H9 (cell line): Measurements from ENCODE around the gene UBE3C. TPM values are rescaled to one million over a fixed set of nuclear protein-coding genes. Genes with fewer than 3 reads are reported as not detected.

ENCODE experiments used
- DNase-seq: peaks from one replicate; pipeline ENCODE4 v3.0.0-alpha.2; 2017
- H2AFZ ChIP-seq: one replicate; pipeline ENCODE4 v1.6.1; 2013; ENCODE audit warnings: mild to moderate bottlenecking, low read length, control low read depth, moderate library complexity
- H2AK5ac ChIP-seq: 2 replicates; pipeline ENCODE4 v1.6.1; 2013; ENCODE audit warnings: low read length, control low read depth, mixed read lengths; ENCODE audit not compliant: insufficient read length
- H2BK120ac ChIP-seq: one replicate; pipeline ENCODE4 v1.6.1; 2013; ENCODE audit warnings: low read depth, mild to moderate bottlenecking, low read length, control low read depth, inconsistent platforms; ENCODE audit not compliant: poor library complexity, severe bottlenecking
- H2BK12ac ChIP-seq: 2 replicates; pipeline ENCODE4 v1.6.1; 2013; ENCODE audit warnings: low read length, control low read depth, mixed read lengths, low read depth; ENCODE audit not compliant: insufficient read length
- H2BK15ac ChIP-seq: 2 replicates; pipeline ENCODE4 v1.6.1; 2013; ENCODE audit warnings: low read depth, low read length, control low read depth
- H2BK20ac ChIP-seq: one replicate; pipeline ENCODE4 v1.6.1; 2013; ENCODE audit warnings: low read depth, mild to moderate bottlenecking, low read length, control low read depth, inconsistent platforms; ENCODE audit not compliant: poor library complexity, severe bottlenecking
- H2BK5ac ChIP-seq: 2 replicates; pipeline ENCODE4 v1.6.1; 2013; ENCODE audit warnings: low read length, control low read depth, mixed read lengths; ENCODE audit not compliant: insufficient read length
- H3K14ac ChIP-seq: 2 replicates; pipeline ENCODE4 v1.6.1; 2013; ENCODE audit warnings: low read length, control low read depth; ENCODE audit not compliant: insufficient read depth
- H3K18ac ChIP-seq: 2 replicates; pipeline ENCODE4 v1.6.1; 2013; ENCODE audit warnings: low read depth, mild to moderate bottlenecking, mixed read lengths, low read length, control low read depth; ENCODE audit not compliant: insufficient read length
- H3K23ac ChIP-seq: 2 replicates; pipeline ENCODE4 v1.6.1; 2013; ENCODE audit warnings: low read length, control low read depth, mixed read lengths, low read depth; ENCODE audit not compliant: insufficient read length
- H3K23me2 ChIP-seq: 2 replicates; pipeline ENCODE4 v1.6.1; 2013; ENCODE audit warnings: low read depth, mild to moderate bottlenecking, mixed read lengths, low read length, control low read depth; ENCODE audit not compliant: insufficient read length, poor library complexity, severe bottlenecking
- H3K27ac ChIP-seq: 2 replicates; pipeline ENCODE4 v1.5.1; 2013; ENCODE audit warnings: low read length, control low read depth, mixed read lengths, low read depth; ENCODE audit not compliant: insufficient read length
- H3K27me3 ChIP-seq: 2 replicates; pipeline ENCODE4 v1.6.1; 2013; ENCODE audit warnings: low read length, control low read depth, inconsistent platforms; ENCODE audit not compliant: insufficient read depth
- H3K4ac ChIP-seq: 2 replicates; pipeline ENCODE4 v1.6.1; 2013; ENCODE audit warnings: low read depth, mild to moderate bottlenecking, control low read depth, inconsistent platforms, low read length, moderate library complexity
- H3K4me1 ChIP-seq: 2 replicates; pipeline ENCODE4 v1.6.1; 2013; ENCODE audit warnings: low read length, control low read depth, inconsistent platforms; ENCODE audit not compliant: insufficient read depth
- H3K4me2 ChIP-seq: 2 replicates; pipeline ENCODE4 v1.6.1; 2013; ENCODE audit warnings: low read length, control low read depth, mixed read lengths; ENCODE audit not compliant: insufficient read length, insufficient read depth
- H3K56ac ChIP-seq: 2 replicates; pipeline ENCODE4 v1.6.1; 2013; ENCODE audit warnings: low read depth, mild to moderate bottlenecking, mixed read lengths, low read length, control low read depth; ENCODE audit not compliant: insufficient read length
- H3K79me1 ChIP-seq: 2 replicates; pipeline ENCODE4 v1.6.1; 2013; ENCODE audit warnings: low read depth, mild to moderate bottlenecking, moderate library complexity, low read length, control low read depth, inconsistent platforms; ENCODE audit not compliant: insufficient read depth, poor library complexity, severe bottlenecking
- H3K79me2 ChIP-seq: 2 replicates; pipeline ENCODE4 v1.6.1; 2013; ENCODE audit warnings: low read length, control low read depth, inconsistent platforms; ENCODE audit not compliant: insufficient read depth
- H3K9ac ChIP-seq: 2 replicates; pipeline ENCODE4 v1.6.1; 2013; ENCODE audit warnings: low read length, control low read depth, mixed read lengths; ENCODE audit not compliant: insufficient read length; ENCODE audit errors: extremely low read depth
- H3K9me3 ChIP-seq: one replicate; pipeline ENCODE4 v1.6.1; 2013; ENCODE audit warnings: low read depth, low read length, inconsistent platforms; ENCODE audit not compliant: control insufficient read depth
- H3T11ph ChIP-seq: one replicate; pipeline ENCODE4 v1.6.1; 2013; ENCODE audit warnings: mild to moderate bottlenecking, low read length, control low read depth, inconsistent platforms
- H4K20me1 ChIP-seq: one replicate; pipeline ENCODE4 v1.6.1; 2013; ENCODE audit not compliant: control insufficient read depth, insufficient read length, insufficient read depth
- H4K5ac ChIP-seq: 2 replicates; pipeline ENCODE4 v1.6.1; 2013; ENCODE audit warnings: low read depth, mild to moderate bottlenecking, mixed read lengths, low read length, control low read depth; ENCODE audit not compliant: insufficient read length
- H4K8ac ChIP-seq: replicated peaks from 2 replicates; pipeline ENCODE4 v1.6.1; 2013; ENCODE audit warnings: low read length, control low read depth, mixed read lengths, low read depth; ENCODE audit not compliant: insufficient read length
- H4K91ac ChIP-seq: 2 replicates; pipeline ENCODE4 v1.6.1; 2013; ENCODE audit warnings: low read depth, mild to moderate bottlenecking, moderate library complexity, mixed read lengths, low read length, control low read depth; ENCODE audit not compliant: insufficient read length
- H3K27ac Mint-ChIP-seq, 3 experiments: 2 replicates in 2 of 3; 3 replicates in 1 of 3; pipeline ENCODE4 v1.8.0; 2020 to 2021; ENCODE audit warnings: mixed read lengths in 3 of 3, mild to moderate bottlenecking in 1 of 3, moderate library complexity in 1 of 3
- H3K27me3 Mint-ChIP-seq: 2 replicates; pipeline ENCODE4 v1.8.0; 2021; ENCODE audit warnings: low read depth, mild to moderate bottlenecking, moderate library complexity, mixed read lengths
- H3K36me3 Mint-ChIP-seq, 3 experiments: 2 replicates in 2 of 3; 3 replicates in 1 of 3; pipeline ENCODE4 v1.8.0; 2020 to 2021; ENCODE audit warnings: low read depth in 3 of 3, mixed read lengths in 3 of 3; ENCODE audit not compliant: insufficient read depth in 1 of 3
- H3K4me1 Mint-ChIP-seq, 2 experiments: 2 replicates each; pipeline ENCODE4 v1.8.0; 2020; ENCODE audit warnings: mixed read lengths in 2 of 2
- H3K4me3 Mint-ChIP-seq, 2 experiments: 2 replicates in 1 of 2; 3 replicates in 1 of 2; pipeline ENCODE4 v1.8.0; 2020 to 2021; ENCODE audit warnings: mild to moderate bottlenecking in 2 of 2, mixed read lengths in 2 of 2, moderate library complexity in 1 of 2
- H3K9me3 Mint-ChIP-seq, 2 experiments: 2 replicates in 1 of 2; 3 replicates in 1 of 2; pipeline ENCODE4 v1.8.0; 2020; ENCODE audit warnings: mild to moderate bottlenecking in 2 of 2, mixed read lengths in 2 of 2, moderate library complexity in 1 of 2
- CTCF ChIP-seq: fragments of 200-600 bp; sonication (generic); conservative IDR thresholded peaks from 3 replicates; pipeline ENCODE4 v1.8.0; 2021; ENCODE audit warnings: antibody characterized with exemption, mild to moderate bottlenecking
- WGBS: extraction: QIAGEN DNeasy Blood & Tissue Kit; methylation state at CpG from one replicate; pipeline ENCODE4 v1.1.7; 2013; ENCODE audit warnings: missing lambda C conversion rate, low lambda C conversion rate, mixed read lengths; ENCODE audit not compliant: insufficient read length; ENCODE audit errors: extremely low coverage; 5-methylcytosine and 5-hydroxymethylcytosine counted together
- total RNA-seq: library from RNA; stranded (reverse); gene quantifications from 2 replicates; pipeline ENCODE4 v1.2.1, GENCODE V29; 2021

UBE3C gene
- total RNA-seq, 1 experiment from 2014 or later, result 63.3 TPM

DNA sequence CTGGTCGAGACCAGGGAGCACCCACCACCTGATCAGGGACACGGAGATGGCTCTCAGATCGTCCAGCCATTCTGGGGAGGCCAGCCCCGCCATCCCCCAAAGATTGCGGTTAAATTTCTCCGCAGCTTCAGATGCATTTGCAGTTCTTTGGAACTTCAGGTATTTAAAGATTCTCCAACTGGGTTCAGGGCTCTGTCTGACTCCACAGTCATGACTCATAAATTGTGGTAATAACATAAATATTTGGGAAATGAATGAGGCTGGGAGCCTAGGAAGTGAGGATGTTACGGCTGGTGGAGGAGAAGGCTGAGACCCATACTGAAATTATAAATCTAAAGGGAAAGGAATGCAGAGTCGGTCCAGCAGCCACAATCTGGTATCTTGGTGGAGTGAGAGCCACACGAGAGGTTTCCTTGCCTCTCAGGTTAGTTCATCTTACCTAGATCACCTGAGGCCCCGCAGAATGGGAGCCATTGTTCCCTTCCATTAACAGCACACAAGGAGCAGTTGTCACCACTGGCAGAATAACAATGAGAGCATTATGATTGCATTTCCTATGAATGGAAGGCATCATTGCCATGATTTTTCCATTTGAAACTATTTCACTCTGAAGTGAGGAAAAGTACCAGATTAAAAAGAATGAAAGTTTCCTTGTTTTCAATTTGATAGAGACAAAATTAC lies 171.4 kb downstream of the UBE3C start:
- Histone ChIP-seq H3K4me2 (peak overlapping the region; percentile 28), H3K79me1 (no peaks in the 10 kb centered on the region), H2BK20ac (no peak overlapping the region), H3K23ac (no peak overlapping the region), H3K14ac (peak overlapping the region; percentile 89), H3K23me2 (no peaks in the 10 kb centered on the region), H2BK5ac (peak overlapping the region; percentile 93), H4K20me1 (no peaks in the 10 kb centered on the region), H2AK5ac (peak overlapping the region; percentile 5), H4K8ac (no peak overlapping the region), H2AFZ (no peak overlapping the region), H3K4me1 (peaks cover 14% of the 10 kb centered on the region), H3K27me3 (no peaks in the 10 kb centered on the region), H3T11ph (no peak overlapping the region), H3K9me3 (no peaks in the 10 kb centered on the region), H3K4ac (peak overlapping the region; percentile 56), H2BK15ac (no peak overlapping the region), H2BK12ac (peak overlapping the region; percentile 68), H3K18ac (peak overlapping the region; percentile 76), H2BK120ac (peak overlapping the region; percentile 82), H4K91ac (peak overlapping the region; percentile 63), H4K5ac (peak overlapping the region; percentile 58), H3K27ac (peak overlapping the region; percentile 98), H3K79me2 (no peaks in the 10 kb centered on the region; the same call in 1 of the 2 replicates), H3K9ac (peak overlapping the region; percentile 31), H3K56ac (no peak overlapping the region)
- peaks cover 0 to 4% of the 10 kb centered on the region in 2 experiments; a peak in 2 of 5 replicates for H3K9me3 Mint-ChIP-seq
- H3K4me3 Mint-ChIP-seq, result peak overlapping the region; percentile 11 to 63; a peak in 4 of 5 replicates
- peaks cover 41 to 51% of the 10 kb centered on the region in 2 experiments for H3K4me1 Mint-ChIP-seq
- H3K36me3 Mint-ChIP-seq, result no peaks in the 10 kb centered on the region; a peak in 1 of 7 replicates
- H3K27ac Mint-ChIP-seq, result peak overlapping the region; percentile 98 to 100 (median 99)
- WGBS, result no CpG with 5 or more reads among the region's 10 CpGs
- 0 out of 2 replicates have a peak, but pooled peaks cover 1% of the 10 kb centered on the region for H3K27me3 Mint-ChIP-seq
- no peak for TF ChIP-seq CTCF
- DNase-seq, result peak; percentile 91
